BJ (cell line): Measurements from ENCODE around the gene SAMM50. TPM values are rescaled to one million over a fixed set of nuclear protein-coding genes. Genes with fewer than 3 reads are reported as not detected.

Experiments used
- CTCF ChIA-PET: fragments of 350-600 bp; formaldehyde crosslinking; extraction: SDS; loops from one replicate; lab custom pipeline; 2021; ENCODE audit warnings: antibody characterized with exemption, inconsistent platforms; lab: Yijun Ruan, JAX
- POLR2A ChIA-PET: fragments of 300-600 bp; sonication (Branson Sonifier 250); formaldehyde crosslinking; extraction: SDS; loops from one replicate; lab custom pipeline; 2021; ENCODE audit warnings: antibody characterized with exemption; lab: Charles Lee
- DNase-seq: peaks from one replicate; pipeline ENCODE4 v3.0.0-alpha.2; 2011; ENCODE audit warnings: low read depth
- H3K27me3 ChIP-seq: 2 replicates; pipeline ENCODE4 v1.6.0; 2011; ENCODE audit warnings: low read length; ENCODE audit not compliant: control insufficient read depth, insufficient read depth
- H3K36me3 ChIP-seq: 2 replicates; pipeline ENCODE4 v1.5.1; 2011; ENCODE audit warnings: low read length; ENCODE audit not compliant: control insufficient read depth, insufficient read depth
- H3K4me3 ChIP-seq: 2 replicates; pipeline ENCODE4 v1.5.1; 2011; ENCODE audit warnings: low read depth, mild to moderate bottlenecking, control low read depth, low read length
- polyA plus RNA-seq: library from polyadenylated mRNA; depleted of rRNA; stranded (reverse); fragments of >200 nt; gene quantifications from 2 replicates; pipeline ENCODE4 v1.2.3, GENCODE V29; 2011
- TF ChIP-seq, protein P1 (sequence below): IDR thresholded peaks from 2 replicates; pipeline ENCODE4 v1.5.1; 2011; ENCODE audit warnings: low read depth, mild to moderate bottlenecking, control low read depth, inconsistent platforms, low read length, moderate library complexity; ENCODE audit not compliant: insufficient read depth

Gene SAMM50
- polyA plus RNA-seq, 1 experiment, result 40.7 TPM

DNA sequence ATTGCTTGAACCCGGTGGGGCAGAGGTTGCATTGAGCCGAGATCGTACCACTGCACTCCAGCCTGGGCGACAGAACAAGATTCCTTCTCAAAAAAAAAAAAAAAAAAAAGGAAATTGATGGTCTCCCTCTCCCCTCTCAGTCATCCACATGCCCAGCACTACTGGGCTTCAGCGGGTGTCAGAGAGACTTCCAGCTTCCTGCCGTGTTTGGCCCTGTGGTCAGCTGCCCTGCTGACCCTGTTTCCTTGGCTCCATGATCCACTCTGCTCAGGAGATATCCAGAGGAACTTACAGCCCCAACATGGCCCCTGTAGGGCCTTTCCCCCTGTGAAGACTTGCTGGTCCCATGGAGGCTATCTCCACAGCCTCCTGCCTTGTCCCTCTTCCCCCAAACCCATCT is 37.7 kb upstream of the SAMM50 start:
- TF ChIP-seq, protein P1, sequence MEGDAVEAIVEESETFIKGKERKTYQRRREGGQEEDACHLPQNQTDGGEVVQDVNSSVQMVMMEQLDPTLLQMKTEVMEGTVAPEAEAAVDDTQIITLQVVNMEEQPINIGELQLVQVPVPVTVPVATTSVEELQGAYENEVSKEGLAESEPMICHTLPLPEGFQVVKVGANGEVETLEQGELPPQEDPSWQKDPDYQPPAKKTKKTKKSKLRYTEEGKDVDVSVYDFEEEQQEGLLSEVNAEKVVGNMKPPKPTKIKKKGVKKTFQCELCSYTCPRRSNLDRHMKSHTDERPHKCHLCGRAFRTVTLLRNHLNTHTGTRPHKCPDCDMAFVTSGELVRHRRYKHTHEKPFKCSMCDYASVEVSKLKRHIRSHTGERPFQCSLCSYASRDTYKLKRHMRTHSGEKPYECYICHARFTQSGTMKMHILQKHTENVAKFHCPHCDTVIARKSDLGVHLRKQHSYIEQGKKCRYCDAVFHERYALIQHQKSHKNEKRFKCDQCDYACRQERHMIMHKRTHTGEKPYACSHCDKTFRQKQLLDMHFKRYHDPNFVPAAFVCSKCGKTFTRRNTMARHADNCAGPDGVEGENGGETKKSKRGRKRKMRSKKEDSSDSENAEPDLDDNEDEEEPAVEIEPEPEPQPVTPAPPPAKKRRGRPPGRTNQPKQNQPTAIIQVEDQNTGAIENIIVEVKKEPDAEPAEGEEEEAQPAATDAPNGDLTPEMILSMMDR, result no peak
- POLR2A ChIA-PET, result no interaction called here
- Histone ChIP-seq H3K4me3 (no peak overlapping the region), H3K36me3 (no peaks in the 10 kb centered on the region), H3K27me3 (no peaks in the 10 kb centered on the region)
- DNase-seq, result no peak
- CTCF ChIA-PET, result no interaction called here

DNA sequence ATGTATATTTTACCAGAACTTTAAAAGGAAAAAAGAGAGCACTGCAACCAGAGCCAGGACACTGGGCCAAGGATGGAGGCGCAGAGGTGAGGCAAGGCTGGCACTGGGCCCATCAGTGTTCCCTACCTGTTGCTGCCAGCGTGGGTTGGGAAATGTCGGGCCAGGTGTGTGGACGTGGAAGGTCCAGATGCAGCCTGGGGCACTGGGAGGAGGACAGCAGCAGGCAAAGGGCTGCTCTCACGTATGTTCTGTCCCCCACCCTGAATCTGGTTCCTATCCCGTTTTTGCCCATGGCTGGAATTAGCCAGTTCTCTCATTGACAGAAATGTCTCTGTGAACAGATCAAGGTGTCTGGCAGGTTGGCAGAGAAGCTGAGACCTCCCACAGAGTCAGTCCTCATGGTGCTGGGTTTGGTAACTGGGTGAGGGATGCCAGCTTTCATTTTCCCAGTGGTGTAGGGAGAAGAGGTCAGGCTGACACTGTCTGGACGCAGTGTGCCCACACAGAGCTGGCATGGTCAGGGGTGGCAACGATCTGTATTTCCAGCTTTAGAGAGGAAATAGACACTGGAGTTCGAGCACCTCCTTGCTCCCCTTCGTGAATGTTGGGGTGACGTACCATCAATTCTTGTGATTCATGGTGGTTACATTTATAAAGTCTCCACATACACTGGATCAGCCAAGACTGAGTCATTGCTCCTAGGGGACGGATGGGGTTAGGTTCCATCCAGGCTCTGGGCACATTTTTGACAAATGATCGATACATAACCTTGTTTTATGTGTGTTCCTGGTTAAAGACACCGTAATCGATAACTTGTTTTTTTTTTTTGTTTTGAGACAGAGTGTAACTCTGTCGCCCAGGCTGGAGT is 35.9 kb upstream of the SAMM50 start:
- CTCF ChIA-PET, result interaction anchor here (1.6 kb wide), 1 partner anchor 27 kb away, joined by 5 read pairs; no protein-coding TSS in a partner anchor
- DNase-seq, result no peak
- Histone ChIP-seq H3K27me3 (no peaks in the 10 kb centered on the region), H3K4me3 (no peak overlapping the region), H3K36me3 (no peaks in the 10 kb centered on the region)
- POLR2A ChIA-PET, result no interaction called here
- TF ChIP-seq, protein P1, result no peak

DNA sequence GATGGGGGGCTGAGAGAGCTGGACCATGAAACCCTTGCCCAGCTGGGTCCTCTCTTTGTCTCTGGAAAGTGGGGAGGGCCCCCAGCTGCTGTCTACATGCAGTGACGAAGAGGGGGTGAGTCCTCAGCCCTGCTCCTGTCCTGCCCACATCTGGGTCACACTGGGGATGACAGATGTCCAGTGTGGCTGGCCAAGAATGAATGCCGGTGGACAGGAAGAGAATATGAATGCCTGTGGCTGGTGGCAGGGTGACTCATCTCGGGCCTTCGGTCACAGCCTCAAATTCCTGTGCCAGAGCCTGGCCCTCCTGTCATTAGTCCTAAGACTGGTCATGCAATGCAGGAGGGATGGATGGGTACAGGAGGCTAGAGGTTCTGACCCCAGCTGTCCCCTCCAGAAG is 33.9 kb upstream of the SAMM50 start:
- ChIA-PET POLR2A (no interaction called here), CTCF (interaction anchor here (1.3 to 1.9 kb wide), 4 partner anchors 11 to 38 kb away, joined by 3 to 7 read pairs (median 6); no protein-coding TSS in a partner anchor)
- H3K36me3 ChIP-seq, result no peaks in the 10 kb centered on the region
- H3K27me3 ChIP-seq, result no peaks in the 10 kb centered on the region
- H3K4me3 ChIP-seq, result no peak overlapping the region
- DNase-seq, result peak; percentile 40
- TF ChIP-seq, protein P1, result no peak

DNA sequence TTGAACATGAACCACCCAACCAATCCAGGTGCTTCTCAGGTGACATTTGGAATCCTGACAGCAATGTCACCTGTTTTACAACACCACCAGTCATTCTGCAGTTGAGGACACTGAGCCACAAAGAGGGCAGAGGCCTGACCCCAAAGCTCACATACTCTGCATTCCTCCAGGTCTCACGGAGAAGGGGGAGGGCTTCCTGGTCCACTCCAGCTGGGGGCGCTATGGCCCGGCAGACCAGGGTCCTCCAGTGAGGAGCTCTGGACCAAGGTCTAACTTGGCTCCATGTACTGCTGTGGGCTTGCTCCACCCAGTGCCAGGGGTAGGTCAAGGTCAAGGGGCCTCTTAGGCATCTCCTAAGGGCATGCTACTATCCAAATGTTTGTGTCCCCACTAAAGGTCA is 33.1 kb upstream of the SAMM50 start:
- H3K4me3 ChIP-seq, result no peak overlapping the region
- POLR2A ChIA-PET, result no interaction called here
- TF ChIP-seq, protein P1, result 0 out of 2 replicates have a peak, but pooled peaks have one; percentile 16
- H3K36me3 ChIP-seq, result no peaks in the 10 kb centered on the region
- H3K27me3 ChIP-seq, result no peaks in the 10 kb centered on the region
- CTCF ChIA-PET, result interaction anchor here (1.3 to 1.9 kb wide), 2 partner anchors 23 to 39 kb away, joined by 7 read pairs; no protein-coding TSS in a partner anchor
- DNase-seq, result no peak

DNA sequence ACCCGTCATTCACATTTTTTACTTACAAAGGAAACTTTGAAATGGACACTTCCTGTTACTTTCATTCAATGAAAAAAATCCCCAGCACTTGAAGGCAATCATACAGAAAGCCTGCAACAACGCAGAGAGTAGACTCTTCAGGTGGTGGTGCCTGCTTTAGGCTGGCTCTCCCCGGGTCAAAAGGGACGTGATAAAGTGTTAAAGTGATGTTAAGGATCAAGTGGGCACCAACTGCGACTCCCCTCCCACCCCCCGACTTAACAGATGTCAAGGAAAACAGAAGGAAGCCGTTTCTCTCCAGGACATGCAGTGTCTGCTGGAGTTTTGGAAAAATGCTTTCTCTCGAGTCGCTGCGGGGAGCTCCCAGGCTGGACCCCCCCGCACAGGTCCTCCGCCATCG is 32.1 kb upstream of the SAMM50 start:
- POLR2A ChIA-PET, result interaction anchor here (0.7 kb wide), 1 partner anchor 894 kb away, joined by 10 read pairs; no protein-coding TSS in a partner anchor
- no peaks in the 10 kb centered on the region for H3K27me3 ChIP-seq
- CTCF ChIA-PET, result interaction anchor here (0.7 to 1.7 kb wide), 3 partner anchors 19 to 70 kb away, joined by 3 read pairs; no protein-coding TSS in a partner anchor
- no peak for DNase-seq
- H3K36me3 ChIP-seq, result no peaks in the 10 kb centered on the region
- TF ChIP-seq, protein P1, result no peak
- H3K4me3 ChIP-seq, result peak overlapping the region; percentile 75
